IMR-90 (cell line): ENCODE results near the gene MGAT5.

ENCODE experiments used
- BHLHE40 ChIP-seq: fragments of 150-350 bp; IDR thresholded peaks from 2 replicates; pipeline ENCODE4 v1.6.1; 2016; ENCODE audit warnings: mild to moderate bottlenecking, low read depth, low read length
- CEBPB ChIP-seq: IDR thresholded peaks from 2 replicates; pipeline ENCODE4 v1.6.1; 2012; ENCODE audit warnings: low read depth, low read length, improper control_type of control experiment
- CTCF ChIP-seq: conservative IDR thresholded peaks from 2 replicates; pipeline ENCODE4 v1.5.1; 2012; ENCODE audit warnings: mild to moderate bottlenecking, low read depth, low read length, improper control_type of control experiment
- ELK1 ChIP-seq: fragments of 150-350 bp; IDR thresholded peaks from 2 replicates; pipeline ENCODE4 v1.6.1; 2016; ENCODE audit warnings: low read depth, mild to moderate bottlenecking, low read length, moderate library complexity, borderline replicate concordance
- FOS ChIP-seq: fragments of 150-350 bp; IDR thresholded peaks from 2 replicates; pipeline ENCODE4 v1.6.1; 2016; ENCODE audit warnings: low read depth, low read length
- MXI1 ChIP-seq: IDR thresholded peaks from 2 replicates; pipeline ENCODE4 v1.6.1; 2012; ENCODE audit warnings: low read depth, mild to moderate bottlenecking, low read length, moderate library complexity, borderline replicate concordance
- POLR2A ChIP-seq: IDR thresholded peaks from 2 replicates; pipeline ENCODE4 v1.6.1; 2012; ENCODE audit warnings: mild to moderate bottlenecking, low read depth, low read length
- RAD21 ChIP-seq: IDR thresholded peaks from 2 replicates; pipeline ENCODE4 v1.6.1; 2012; ENCODE audit warnings: low read length, improper control_type of control experiment
- RCOR1 ChIP-seq: IDR thresholded peaks from 2 replicates; pipeline ENCODE4 v1.6.1; 2012; ENCODE audit warnings: mild to moderate bottlenecking, low read length, improper control_type of control experiment; ENCODE audit not compliant: insufficient replicate concordance
- RFX5 ChIP-seq: IDR thresholded peaks from 2 replicates; pipeline ENCODE4 v1.8.0; 2012; ENCODE audit warnings: low read depth, mild to moderate bottlenecking, low read length, moderate library complexity
- SMC3 ChIP-seq: fragments of 150-350 bp; IDR thresholded peaks from 2 replicates; pipeline ENCODE4 v1.6.1; 2016; ENCODE audit warnings: low read depth, mild to moderate bottlenecking, antibody characterized with exemption, low read length, moderate library complexity
- TF ChIP-seq, protein P1 (sequence below): fragments of 150-350 bp; IDR thresholded peaks from 2 replicates; pipeline ENCODE4 v1.6.1; 2017; ENCODE audit warnings: mild to moderate bottlenecking, antibody characterized with exemption, low read length, low read depth

DNA sequence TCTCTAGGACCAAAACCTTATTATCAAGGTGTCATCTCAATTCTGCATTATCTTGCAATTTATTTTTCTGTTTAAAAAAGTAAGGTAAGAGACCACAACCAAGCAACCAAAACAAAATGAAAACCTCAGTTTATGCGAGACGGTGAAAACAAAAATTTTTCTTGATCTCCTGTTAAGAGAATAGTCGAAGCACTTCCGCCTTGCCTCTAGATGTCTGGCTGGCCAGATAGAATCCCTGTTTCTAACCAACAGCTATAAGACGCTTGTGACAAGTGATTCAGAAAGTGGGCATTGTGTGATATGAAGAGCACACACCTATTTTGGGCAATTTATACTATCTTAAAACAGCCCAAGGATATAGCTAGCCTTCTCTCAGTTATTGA lies 51.2 kb downstream of the MGAT5 start:
- TF ChIP-seq POLR2A (no peak), CTCF (no peak), SMC3 (no peak), ELK1 (no peak), RFX5 (no peak), RAD21 (no peak), CEBPB (no peak), MXI1 (no peak), RCOR1 (no peak), FOS (no peak), BHLHE40 (no peak)
- TF ChIP-seq, protein P1, sequence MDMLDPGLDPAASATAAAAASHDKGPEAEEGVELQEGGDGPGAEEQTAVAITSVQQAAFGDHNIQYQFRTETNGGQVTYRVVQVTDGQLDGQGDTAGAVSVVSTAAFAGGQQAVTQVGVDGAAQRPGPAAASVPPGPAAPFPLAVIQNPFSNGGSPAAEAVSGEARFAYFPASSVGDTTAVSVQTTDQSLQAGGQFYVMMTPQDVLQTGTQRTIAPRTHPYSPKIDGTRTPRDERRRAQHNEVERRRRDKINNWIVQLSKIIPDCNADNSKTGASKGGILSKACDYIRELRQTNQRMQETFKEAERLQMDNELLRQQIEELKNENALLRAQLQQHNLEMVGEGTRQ = no peak
